Astrocyte of the spinal cord (primary cell): ENCODE data around the gene ABHD6.
"Not testable (repeated sequence)": the region's sequence is repeated elsewhere in the genome, so short reads cannot be mapped to it uniquely, and the experiment has no call there.

ENCODE experiments used
- DNase-seq: peaks from one replicate; pipeline ENCODE4 v3.0.0; 2011; ENCODE audit warnings: low read depth, low spot score
- H3K4me3 ChIP-seq: 2 replicates; pipeline ENCODE4 v1.5.1; 2011; ENCODE audit warnings: low read depth, mild to moderate bottlenecking, low read length, moderate library complexity
- CTCF ChIP-seq: IDR thresholded peaks from 2 replicates; pipeline ENCODE4 v1.5.1; 2012; ENCODE audit warnings: low read depth, mild to moderate bottlenecking, low read length, inconsistent platforms
- in situ Hi-C: cut with HindIII; loops from 2 replicates; pipeline ENCODE4 v1.10.0; 2017; ENCODE audit warnings: low sequenced_read_pairs

ABHD6 gene

GRCh38 chr3:58271901-58272501, 34.4 kb downstream of the ABHD6 start:
- peak; percentile 92 for DNase-seq
- in situ Hi-C loops = no loop called here
- H3K4me3 ChIP-seq = no peak overlapping the region
- no peak for TF ChIP-seq CTCF

GRCh38 chr3:58272891-58273290, 35.3 kb downstream of the ABHD6 start:
- no peak for TF ChIP-seq CTCF
- DNase-seq = peak; percentile 48
- no peak overlapping the region for H3K4me3 ChIP-seq
- in situ Hi-C loops = no loop called here

- H3K4me3 ChIP-seq, DNase-seq, in situ Hi-C loops: not testable (repeated sequence)
Observed at GRCh38 chr3:58273362-58273761, 35.8 kb downstream of the ABHD6 start.

GRCh38 chr3:58274027-58274614, 36.5 kb downstream of the ABHD6 start:
- in situ Hi-C loops = no loop called here
- TF ChIP-seq CTCF = no peak
- H3K4me3 ChIP-seq = no peak overlapping the region
- peak; percentile 22 for DNase-seq

GRCh38 chr3:58281069-58281468, 43.5 kb downstream of the ABHD6 start:
- in situ Hi-C loops = no loop called here
- H3K4me3 ChIP-seq = no peak overlapping the region
- TF ChIP-seq CTCF = no peak
- DNase-seq = no peak

- DNase-seq = no peak
- TF ChIP-seq CTCF = no peak
- in situ Hi-C loops = no loop called here
Observed at GRCh38 chr3:58285334-58285733, 47.7 kb downstream of the ABHD6 start.

GRCh38 chr3:58287354-58287753, 49.8 kb downstream of the ABHD6 start:
- in situ Hi-C loops = no loop called here
- TF ChIP-seq CTCF = no peak
- no peak overlapping the region for H3K4me3 ChIP-seq
- no peak for DNase-seq

More at GRCh38 chr3:58285334-58285733, 47.7 kb downstream of the ABHD6 start:
- no peak overlapping the region for H3K4me3 ChIP-seq
